ENCODE results near the gene S100A14. TPM values are rescaled to one million over a fixed set of nuclear protein-coding genes. Genes with fewer than 3 reads are reported as not detected.
A peak's percentile ranks its signal among the peaks of the same experiment; 100 is the strongest.
"Not testable (repeated sequence)": the region's sequence is repeated elsewhere in the genome, so short reads cannot be mapped to it uniquely, and the experiment has no call there.

The S100A14 gene
- polyA plus RNA-seq, 1 donor: 1.1 TPM

GRCh38 chr1:153614906-153615305 lies 1.2 kb downstream of the S100A14 start:
- DNase-seq: no peak

GRCh38 chr1:153614189-153614900 lies 1.8 kb downstream of the S100A14 start:
- no peak for DNase-seq

GRCh38 chr1:153613406-153613805 lies 2.7 kb downstream of the S100A14 start:
- DNase-seq: no peak

- peak; percentile 67 for DNase-seq
Observed at GRCh38 chr1:153612755-153613331, 3.3 kb downstream of the S100A14 start, which contains the start of gene S100A16. S100A16 (minus strand) TSS chr1:153613137; CDS start chr1:153608151, 4,986 bp downstream.

- no peak for DNase-seq
Observed at GRCh38 chr1:153612111-153612754, 3.9 kb downstream of the S100A14 start.

GRCh38 chr1:153611356-153611755 lies 4.8 kb downstream of the S100A14 start:
- no peak for DNase-seq

- DNase-seq: no peak
Observed at GRCh38 chr1:153610811-153611301, 5.3 kb downstream of the S100A14 start.

- no peak for DNase-seq
Observed at GRCh38 chr1:153610334-153610733, 5.8 kb downstream of the S100A14 start.

GRCh38 chr1:153609585-153609907 lies 6.6 kb downstream of the S100A14 start:
- no peak for DNase-seq

- DNase-seq: no peak
Observed at GRCh38 chr1:153608742-153609584, 7.2 kb downstream of the S100A14 start.

GRCh38 chr1:153608089-153608682 lies 7.9 kb downstream of the S100A14 start:
- DNase-seq: no peak

GRCh38 chr1:153607381-153607780 lies 8.7 kb downstream of the S100A14 start:
- no peak for DNase-seq

GRCh38 chr1:153606194-153606593 lies 9.9 kb downstream of the S100A14 start:
- no peak for DNase-seq

- DNase-seq: no peak
Observed at GRCh38 chr1:153602749-153603148, 13.4 kb downstream of the S100A14 start.

GRCh38 chr1:153599847-153600246 lies 16.3 kb downstream of the S100A14 start:
- DNase-seq: no peak

- no peak for DNase-seq
Observed at GRCh38 chr1:153598309-153599172, 17.6 kb downstream of the S100A14 start.

GRCh38 chr1:153597206-153597605 lies 18.9 kb downstream of the S100A14 start:
- no peak for DNase-seq

- no peak for DNase-seq
Observed at GRCh38 chr1:153592748-153593147, 23.4 kb downstream of the S100A14 start.

- DNase-seq: no peak
Observed at GRCh38 chr1:153588482-153588881, 27.6 kb downstream of the S100A14 start.

- DNase-seq: not testable (repeated sequence)
Observed at GRCh38 chr1:153588033-153588432, 28.1 kb downstream of the S100A14 start.

- DNase-seq: no peak
Observed at GRCh38 chr1:153587314-153587713, 28.8 kb downstream of the S100A14 start.

All from hindlimb muscle (tissue), 1 donor.